SH-SY5Y (cell line): Measurements from ENCODE around the gene ATP9A.

Experiments used
- GATA2 ChIP-seq: IDR thresholded peaks from 2 replicates; pipeline ENCODE4 v1.6.1; 2011; ENCODE audit warnings: mild to moderate bottlenecking, low read depth, low read length
- GATA3 ChIP-seq: IDR thresholded peaks from 2 replicates; pipeline ENCODE4 v1.6.1; 2011; ENCODE audit warnings: low read depth, mild to moderate bottlenecking, low read length, moderate library complexity

The ATP9A gene

GRCh38 chr20:51747182-51747911 is 20.8 kb downstream of the ATP9A start:
- TF ChIP-seq GATA2 (no peak), GATA3 (no peak)

- TF ChIP-seq GATA3 (no peak), GATA2 (no peak)
Measured at GRCh38 chr20:51745804-51746203, 22.4 kb downstream of the ATP9A start.

- no peak for TF ChIP-seq GATA3
- no peak for TF ChIP-seq GATA2
Measured at GRCh38 chr20:51740838-51741237, 27.4 kb downstream of the ATP9A start.

- TF ChIP-seq GATA2 = no peak
- no peak for TF ChIP-seq GATA3
Measured at GRCh38 chr20:51739722-51740249, 28.4 kb downstream of the ATP9A start.

- TF ChIP-seq GATA2 = no peak
- TF ChIP-seq GATA3 = no peak
Measured at GRCh38 chr20:51738877-51739447, 29.2 kb downstream of the ATP9A start.

- TF ChIP-seq GATA2 (no peak), GATA3 (no peak)
Measured at GRCh38 chr20:51736947-51737346, 31.2 kb downstream of the ATP9A start.

- TF ChIP-seq GATA3 (no peak), GATA2 (no peak)
Measured at GRCh38 chr20:51735728-51736600, 32.2 kb downstream of the ATP9A start.

- TF ChIP-seq GATA3 (no peak), GATA2 (no peak)
Measured at GRCh38 chr20:51734876-51735720, 33.1 kb downstream of the ATP9A start.

GRCh38 chr20:51733070-51733469 is 35.1 kb downstream of the ATP9A start:
- TF ChIP-seq GATA3 = no peak
- TF ChIP-seq GATA2 = no peak

GRCh38 chr20:51732096-51732791 is 35.9 kb downstream of the ATP9A start:
- TF ChIP-seq GATA3 (no peak), GATA2 (no peak)

- TF ChIP-seq GATA3 (no peak), GATA2 (no peak)
Measured at GRCh38 chr20:51731731-51732095, 36.5 kb downstream of the ATP9A start.

- TF ChIP-seq GATA3 (no peak), GATA2 (no peak)
Measured at GRCh38 chr20:51729771-51730170, 38.4 kb downstream of the ATP9A start.

GRCh38 chr20:51728737-51729136 is 39.5 kb downstream of the ATP9A start:
- TF ChIP-seq GATA3 = no peak
- TF ChIP-seq GATA2 = no peak

GRCh38 chr20:51727872-51728271 is 40.3 kb downstream of the ATP9A start:
- TF ChIP-seq GATA3 (no peak), GATA2 (no peak)
